B cell (primary cell): ENCODE measurements around the gene DAB2IP.

Source experiments
- CTCF ChIP-seq: fragments of 200-600 bp; IDR thresholded peaks from one replicate; pipeline ENCODE4 v1.8.0; 2022; ENCODE audit warnings: antibody characterized with exemption, mild to moderate bottlenecking
- EZH2 ChIP-seq: IDR thresholded peaks from 2 replicates; pipeline ENCODE4 v1.6.1; 2012; ENCODE audit warnings: borderline replicate concordance, low read depth, mild to moderate bottlenecking, moderate library complexity, low read length; ENCODE audit not compliant: insufficient read depth, poor library complexity, severe bottlenecking

- TF ChIP-seq CTCF = no peak
- no peak for TF ChIP-seq EZH2
These were observed 21.6 kb downstream of the DAB2IP start for GRCh38 chr9:121672986-121673385.
